CD4-positive, alpha-beta T cell treated with Interleukin-10 for 1 hour (primary cell): ENCODE measurements around the gene CYBC1.
"Not testable (repeated sequence)": the region's sequence is repeated elsewhere in the genome, so short reads cannot be mapped to it uniquely, and the experiment has no call there.

Experiments
- DNase-seq: peaks from one replicate; pipeline ENCODE4 v3.0.0-alpha.2; 2020

CYBC1 gene

DNA sequence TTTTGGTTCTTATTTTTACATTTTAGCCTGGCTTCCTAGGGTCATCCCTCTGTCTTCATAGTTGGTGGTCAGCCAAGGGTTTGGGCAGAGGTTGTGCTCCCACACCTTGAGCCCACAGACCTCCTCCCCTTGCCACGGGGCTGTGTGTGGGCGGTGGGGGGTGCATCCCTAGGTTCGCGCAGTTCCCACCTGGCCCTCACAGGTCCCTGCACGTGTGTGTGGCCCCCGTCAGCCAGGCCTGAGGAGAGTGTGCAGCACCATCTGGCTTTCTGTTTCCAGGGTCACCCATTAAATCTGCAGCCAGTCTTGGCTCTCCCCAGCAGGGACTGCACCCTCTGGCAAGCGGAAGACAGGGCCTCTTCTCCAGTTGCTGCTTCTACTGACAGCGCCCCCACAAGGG, 18.5 kb downstream of the CYBC1 start:
- DNase-seq, result no peak

DNA sequence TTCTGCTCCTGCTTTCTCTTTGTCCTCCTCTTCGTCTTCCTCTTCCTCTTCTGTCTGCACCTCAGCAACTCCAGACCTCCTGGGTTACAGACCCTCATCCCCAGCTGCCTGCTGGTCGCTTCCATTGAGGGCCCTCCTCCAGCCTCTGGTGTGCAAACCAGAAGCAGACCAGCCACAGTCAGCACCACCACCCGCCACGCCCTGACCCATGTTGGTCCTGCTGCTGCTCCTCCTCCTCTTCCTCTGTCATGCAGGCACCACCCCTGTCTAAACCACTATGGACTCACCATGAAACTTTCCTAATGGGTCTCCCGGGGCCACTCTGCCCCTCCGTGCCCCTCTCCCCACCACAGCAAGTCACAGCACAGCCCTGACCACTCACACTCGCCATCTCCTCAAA, 20.7 kb downstream of the CYBC1 start:
- no peak for DNase-seq

DNA sequence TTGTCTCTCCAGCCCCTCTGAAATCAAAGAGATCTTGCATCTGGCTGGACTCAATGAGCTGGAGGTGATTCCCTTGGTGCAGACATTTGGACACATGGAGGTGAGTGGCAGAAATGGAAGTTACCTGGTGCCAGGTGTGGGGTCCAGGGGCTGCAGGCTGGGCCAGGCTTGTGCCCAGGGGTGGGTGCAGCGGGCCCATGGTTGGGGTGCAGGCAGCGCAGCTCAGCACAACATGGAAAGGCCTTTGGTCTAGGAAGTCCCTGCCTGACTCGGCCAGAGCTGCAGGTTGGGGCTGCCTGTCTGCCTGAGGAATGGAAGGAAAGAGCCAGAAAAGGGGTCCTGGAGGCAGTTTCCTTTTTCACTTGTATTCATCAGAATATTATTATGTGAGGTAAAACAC, 22.0 kb downstream of the CYBC1 start:
- DNase-seq, result no peak

DNA sequence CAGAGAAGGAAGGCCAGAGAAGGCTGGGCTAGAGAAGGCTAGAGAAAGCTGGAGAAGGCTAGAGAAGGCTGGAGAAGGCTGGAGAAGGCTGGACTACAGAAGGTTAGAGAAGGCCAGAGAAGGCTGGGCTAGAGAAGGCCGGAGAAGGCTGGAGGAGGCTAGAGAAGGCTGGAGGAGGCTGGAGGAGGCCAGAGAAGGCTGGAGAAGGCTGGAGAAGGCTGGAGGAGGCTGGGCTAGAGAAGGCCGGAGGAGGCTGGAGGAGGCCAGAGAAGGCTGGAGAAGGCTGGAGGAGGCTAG, 25.7 kb downstream of the CYBC1 start:
- DNase-seq, result no peak

DNA sequence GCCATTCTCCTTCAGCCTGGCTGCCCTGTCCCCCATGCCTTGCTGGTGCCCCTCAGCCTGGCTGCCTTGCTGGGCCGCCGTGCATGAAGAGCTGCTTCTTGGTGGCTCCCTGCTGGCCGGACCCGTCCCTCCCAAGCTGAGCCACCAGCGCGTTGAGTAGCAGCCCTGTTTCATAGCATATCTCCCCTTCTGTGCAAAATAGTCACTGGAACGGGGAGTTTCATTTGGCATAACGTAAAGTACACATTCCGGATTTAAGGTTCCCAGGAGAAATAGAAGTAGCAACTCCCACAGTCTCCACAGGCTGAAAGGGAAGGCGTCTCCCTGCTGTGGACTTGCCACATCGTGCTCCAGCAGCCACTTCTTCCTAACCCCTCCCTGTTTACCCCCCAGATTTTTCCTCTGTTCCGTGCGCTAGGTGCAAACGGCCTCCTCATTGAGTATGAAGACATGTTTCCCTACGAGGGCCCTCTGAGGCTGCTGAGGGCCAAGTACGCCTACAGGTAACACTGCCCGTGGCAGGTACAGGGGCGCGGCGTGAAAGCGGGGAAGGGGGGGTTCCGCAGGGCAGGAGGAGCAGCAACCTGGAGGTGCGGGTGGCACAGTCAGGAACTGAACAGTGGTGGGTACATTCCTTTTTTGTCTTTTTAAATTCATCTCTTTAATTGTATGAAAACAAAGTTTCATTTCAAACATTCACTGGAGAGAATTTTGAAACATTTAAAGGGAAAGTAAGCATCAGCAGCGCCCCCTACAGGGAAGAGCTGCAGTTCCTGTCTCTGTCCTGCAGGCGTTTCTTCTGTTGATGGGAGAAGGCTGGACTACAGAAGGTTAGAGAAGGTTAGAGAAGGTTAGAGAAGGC, 26.3 kb downstream of the CYBC1 start:
- DNase-seq, result peak; percentile 64

DNA sequence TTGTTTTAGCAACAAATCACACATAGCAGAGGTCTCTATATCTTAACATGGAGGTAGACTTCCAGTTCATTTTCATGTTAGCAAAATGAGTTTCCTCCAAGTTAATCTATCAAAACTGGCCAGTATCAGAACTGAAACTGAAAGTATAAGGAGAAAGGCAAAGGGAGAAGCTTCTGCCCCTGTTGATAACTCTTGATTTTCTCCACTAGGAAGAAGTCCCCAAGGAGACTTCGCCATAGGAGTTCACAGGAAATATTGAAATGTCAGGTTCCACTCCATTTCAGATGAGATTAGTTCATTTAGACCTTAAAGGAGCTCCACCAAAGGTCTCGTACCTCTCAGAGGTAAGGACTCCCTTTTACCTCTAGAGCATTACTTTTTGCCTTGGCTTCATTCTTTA, 31.0 kb downstream of the CYBC1 start:
- peak; percentile 37 for DNase-seq

DNA sequence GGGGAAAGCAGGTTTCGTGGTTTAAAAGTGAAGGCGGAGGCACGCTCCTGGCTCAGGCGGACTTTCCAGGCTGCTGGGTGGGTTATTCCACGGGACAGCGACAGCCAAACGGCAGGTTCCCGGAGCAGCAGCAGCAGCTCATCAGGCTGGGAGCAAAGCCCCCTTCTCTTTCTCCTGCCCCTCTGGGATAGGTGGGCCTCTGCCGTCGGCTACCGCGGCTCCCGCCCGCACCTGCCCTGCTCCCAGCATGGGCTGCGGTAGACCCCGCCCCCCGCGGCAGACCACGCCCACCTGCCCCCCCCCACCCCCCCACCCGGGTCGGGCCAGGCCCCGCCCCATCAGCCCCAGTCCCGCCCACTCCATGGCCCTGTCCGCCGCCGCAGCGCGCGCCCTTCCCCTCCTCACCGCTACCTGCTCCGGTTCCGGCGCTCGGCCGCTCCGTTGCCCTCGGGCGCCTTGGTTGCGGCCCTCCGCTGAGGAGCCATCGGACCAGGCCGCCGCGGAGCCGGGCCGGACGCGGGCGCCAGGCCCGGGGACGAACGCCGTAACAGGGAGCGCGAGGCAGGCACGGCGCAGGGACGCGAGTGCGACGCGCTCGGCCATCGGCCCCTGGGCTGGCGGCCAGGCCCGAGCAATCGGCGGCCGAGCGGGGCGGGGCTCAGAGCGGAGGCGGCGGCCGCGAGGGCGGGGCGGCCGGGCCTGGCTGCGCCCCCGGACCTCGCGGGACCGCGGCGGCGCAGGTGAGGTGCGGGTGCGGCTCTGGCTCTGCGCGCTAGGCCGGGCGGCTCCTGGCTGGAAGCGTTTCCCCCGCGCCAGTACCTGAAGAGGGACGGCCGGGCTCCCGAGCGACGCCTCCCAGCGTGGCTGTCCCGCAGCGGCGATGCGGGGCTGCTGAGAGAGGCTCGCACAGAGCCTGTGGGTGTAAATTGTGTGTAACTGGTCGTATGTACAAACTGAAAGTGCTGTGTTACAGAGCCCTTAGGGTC, 32.3 kb downstream of the CYBC1 start, which contains the start of the genes HEXD and OGFOD3:
Gene HEXD, plus strand, starts transcription at position 347 of the 986 bp plus-strand sequence. CDS start 1,453 bp downstream, outside the sequence.
Gene OGFOD3, minus strand, starts transcription at position 586 of the 986 bp plus-strand sequence. Its CDS starts 101 bp downstream, at position 485.
- peak; percentile 87 for DNase-seq

DNA sequence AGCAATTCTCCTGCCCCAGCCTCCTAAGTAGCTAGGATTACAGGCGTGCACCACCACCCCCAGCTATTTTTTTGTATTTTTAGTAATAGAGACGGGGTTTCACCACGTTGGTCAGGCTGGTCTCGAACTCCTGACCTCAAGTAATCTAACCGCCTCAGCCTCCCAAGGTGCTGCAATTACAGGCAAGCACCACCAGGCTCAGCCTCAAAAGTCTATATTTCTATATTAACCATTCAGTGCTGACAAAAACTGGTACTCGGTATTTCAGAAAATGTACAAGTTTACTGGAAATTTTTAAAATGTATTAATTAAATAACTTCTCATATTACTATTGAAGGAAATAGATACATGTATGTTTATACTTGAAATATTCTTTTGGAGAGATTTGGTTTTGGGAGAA, 33.8 kb downstream of the CYBC1 start:
- DNase-seq, result peak; percentile 18

DNA sequence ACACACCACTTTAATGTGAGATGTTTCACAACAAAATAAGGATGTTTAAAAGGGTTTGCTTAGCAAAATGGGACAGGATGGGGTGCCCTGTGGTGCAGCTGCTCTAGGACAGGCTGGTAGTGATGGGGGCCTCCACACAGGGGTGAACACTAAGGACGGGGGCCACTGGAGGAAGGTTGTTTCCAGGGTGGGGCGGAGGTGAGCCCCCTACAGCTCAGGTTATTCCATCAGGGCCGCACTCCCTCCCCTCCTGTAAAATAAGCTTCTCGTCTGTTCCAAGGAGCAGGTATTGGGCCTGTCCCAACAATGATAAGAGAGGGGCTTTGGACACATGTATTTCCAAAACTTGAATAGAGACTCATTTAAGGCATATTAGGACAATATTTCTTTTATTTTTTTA, 34.3 kb downstream of the CYBC1 start:
- no peak for DNase-seq

DNA sequence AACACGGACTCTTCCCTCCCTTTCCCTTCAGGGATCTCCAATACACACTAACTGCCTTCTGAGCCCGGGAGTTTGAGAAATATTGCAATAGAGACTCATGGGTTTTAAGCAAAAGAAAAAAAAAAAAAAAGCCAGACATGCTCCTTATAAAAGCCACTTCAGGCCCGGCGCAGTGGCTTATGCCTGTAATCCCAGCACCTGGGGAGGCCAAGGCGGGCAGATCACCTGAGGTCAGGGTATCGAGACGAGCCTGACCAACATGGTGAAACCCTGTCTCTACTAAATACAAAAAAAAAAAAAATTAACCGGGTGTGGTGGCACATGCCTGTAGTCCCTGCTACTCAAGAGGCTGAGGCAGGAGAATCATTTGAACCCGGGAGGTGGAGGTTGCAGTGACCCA, 34.8 kb downstream of the CYBC1 start:
- no peak for DNase-seq

DNA sequence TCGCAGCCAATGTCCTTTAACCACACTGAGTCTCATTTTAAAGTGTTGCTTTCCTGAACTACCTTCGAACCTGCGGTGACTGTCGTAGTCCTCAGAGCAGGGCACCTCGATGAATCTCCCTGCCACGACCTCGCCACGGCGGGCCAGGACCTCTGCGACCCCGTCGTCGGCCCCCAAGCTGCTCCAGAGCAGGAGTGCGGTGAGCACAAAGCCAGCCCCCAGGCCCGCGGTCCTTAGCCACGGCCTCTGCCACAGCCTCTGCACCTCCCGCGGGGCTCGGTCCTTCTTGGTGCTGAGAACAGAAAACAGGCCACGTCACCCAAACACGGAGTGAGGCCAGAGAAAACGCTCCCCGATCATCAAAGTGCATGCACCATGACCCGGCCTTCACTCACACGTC, 35.2 kb downstream of the CYBC1 start:
- no peak for DNase-seq

DNA sequence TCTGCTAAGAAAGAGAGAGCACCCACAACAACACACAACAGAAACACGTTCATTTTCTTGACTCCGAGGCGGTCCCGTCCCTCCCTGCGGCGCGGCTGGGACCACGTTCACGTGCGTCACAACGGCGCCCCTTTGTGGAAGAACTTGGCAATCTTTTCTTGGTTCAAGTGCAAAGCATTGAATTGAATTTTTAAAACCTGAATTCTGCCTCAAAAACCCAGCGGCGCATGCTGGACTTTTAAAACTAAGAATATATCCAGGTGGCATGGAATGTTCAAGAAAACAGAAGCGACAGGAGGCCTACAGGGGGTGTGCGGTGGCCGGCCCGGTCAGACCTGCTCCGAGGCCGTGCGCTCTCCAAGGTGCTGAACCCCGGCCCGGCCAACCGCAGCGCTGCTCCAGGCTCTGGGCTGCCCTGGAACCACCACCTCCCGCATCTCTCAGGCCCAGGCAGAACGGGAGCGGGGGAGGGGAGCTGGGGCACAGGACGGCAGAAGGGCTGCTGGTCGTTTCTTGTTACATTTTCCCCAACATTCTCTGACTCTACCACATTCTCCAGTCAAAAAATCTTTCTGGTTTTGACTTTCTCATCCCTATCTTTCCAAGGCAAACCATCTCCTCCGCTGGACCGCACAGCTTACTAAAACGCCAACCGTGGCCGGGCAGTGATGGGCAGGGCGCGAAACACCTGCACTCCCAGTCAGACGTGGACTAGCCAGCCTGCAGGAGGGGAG, 35.8 kb downstream of the CYBC1 start:
- peak; percentile 78 for DNase-seq

DNA sequence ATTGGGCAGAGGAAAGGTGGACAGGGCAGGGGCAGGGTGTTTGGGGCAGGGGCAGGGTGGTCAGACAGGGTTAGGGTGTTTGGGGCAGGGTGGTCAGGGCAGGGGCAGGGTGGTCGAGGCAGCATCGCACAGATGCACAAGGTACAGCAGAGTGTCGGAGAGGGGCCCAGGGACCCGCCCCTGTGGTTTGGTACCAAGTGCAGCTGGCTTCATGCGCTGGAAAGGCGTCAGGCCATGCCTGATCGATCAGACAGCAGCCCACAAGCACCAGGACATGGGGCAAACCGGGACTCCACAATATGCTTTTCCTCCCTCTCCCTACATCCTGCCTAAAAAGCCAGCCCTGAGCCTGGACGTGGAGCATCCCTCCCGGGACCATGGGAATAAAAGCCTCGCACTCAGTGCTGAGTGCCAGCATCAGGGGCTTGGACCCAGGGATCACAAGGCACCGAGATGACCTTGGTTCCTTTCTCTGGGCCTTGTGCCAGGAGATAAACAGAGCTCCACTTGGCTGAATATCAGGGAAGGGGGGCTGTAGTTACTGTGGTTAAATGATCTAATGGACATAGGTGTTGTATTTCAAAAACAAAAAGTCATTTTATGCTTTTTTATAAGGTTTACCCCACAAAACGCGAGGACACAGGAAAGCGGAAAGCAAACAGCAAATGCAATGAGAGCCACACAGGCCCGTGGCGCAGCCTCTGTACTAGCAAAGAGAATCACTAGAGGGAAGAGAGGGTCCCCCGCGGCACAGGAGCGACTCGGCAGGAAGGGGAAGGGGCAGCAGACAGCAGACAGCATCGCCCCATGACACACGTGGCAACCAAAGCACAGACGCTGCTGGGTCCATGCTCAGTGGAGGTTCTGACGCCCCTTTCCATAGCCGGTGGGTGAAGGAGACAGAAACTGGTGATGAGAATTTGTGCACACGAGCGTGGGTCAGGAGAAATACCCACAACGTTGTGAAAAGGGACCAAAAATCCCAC, 37.7 kb downstream of the CYBC1 start:
- no peak for DNase-seq

DNA sequence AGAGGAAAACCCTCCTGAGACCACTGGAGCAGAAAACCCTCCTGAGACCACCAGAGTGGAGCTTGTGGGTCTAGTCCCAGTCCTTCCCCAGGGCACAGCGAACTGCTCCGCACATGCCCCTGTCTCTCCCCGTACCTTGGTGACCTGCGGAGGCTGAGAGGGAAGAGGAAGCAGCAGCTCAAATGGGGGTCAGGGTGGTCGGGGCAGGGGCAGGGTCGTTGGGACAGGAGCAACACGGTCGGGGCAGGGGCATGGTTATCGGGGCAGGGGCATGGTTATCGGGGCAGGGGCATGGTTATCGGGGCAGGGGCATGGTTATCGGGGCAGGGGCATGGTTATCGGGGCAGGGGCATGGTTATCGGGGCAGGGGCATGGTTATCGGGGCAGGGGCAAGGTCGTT, 38.5 kb downstream of the CYBC1 start:
- not testable (repeated sequence) for DNase-seq

DNA sequence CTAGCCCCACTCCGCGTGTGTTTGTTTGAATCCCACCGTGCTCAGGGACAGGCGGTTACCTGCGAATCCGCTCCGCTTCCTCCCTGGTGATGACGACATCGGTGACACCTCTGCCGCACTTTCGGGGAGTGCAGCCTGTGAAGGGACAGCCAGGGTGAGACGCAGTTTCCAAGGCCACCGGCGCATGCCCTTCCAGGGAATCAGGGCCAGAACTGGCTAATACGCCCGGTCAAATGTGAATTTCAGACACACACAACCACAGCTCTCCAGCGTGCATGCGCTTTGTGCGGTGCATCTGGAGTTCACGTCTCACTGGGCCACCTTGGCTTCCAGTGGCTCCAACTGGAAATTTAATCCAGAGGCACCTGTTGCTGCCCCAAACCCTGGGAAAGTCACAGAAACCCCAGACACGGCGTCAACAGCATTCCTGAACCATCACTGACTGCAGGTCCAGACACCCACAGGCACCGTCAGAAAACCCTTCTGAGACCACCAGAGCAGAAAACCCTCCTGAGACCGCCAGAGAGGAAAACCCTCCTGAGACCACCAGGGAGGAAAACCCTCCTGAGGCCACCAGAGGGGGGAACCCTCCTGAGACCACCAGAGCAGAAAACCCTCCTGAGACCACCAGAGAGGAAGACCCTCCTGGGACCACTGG, 39.0 kb downstream of the CYBC1 start:
- DNase-seq, result no peak

DNA sequence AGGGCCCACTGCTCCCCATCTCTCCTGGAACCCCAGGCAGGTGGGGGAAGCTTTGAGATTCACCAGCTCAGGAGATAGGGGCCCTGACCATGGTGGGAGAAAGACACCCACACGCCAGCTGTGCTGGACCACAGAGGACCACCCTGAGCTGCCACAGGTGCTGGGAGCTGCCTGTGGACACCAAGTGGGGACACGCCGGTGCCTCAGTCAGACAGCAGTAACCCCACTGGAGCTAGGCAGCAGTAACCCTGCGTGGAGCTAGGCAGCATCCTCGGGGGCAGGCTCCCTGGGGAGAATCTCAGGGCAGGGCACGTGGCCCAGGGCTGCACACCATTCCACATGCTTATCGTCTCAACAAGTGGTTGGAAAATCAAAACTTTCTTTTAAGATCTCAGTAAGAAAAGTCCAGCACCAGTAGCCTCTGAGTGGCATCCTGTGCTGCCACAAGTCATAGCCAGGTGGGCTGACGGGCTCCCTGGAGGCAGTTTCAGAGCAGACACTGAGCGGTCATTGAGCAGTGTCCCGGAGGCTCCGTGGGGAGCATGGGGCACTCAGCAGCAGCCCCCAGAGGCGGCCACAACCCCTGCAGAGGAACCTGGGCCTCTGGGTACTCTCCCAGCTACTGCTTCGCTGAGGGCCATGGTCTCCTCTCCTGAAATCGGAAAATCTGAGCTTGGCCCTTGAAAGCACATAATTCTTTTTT, 40.4 kb downstream of the CYBC1 start:
- no peak for DNase-seq

DNA sequence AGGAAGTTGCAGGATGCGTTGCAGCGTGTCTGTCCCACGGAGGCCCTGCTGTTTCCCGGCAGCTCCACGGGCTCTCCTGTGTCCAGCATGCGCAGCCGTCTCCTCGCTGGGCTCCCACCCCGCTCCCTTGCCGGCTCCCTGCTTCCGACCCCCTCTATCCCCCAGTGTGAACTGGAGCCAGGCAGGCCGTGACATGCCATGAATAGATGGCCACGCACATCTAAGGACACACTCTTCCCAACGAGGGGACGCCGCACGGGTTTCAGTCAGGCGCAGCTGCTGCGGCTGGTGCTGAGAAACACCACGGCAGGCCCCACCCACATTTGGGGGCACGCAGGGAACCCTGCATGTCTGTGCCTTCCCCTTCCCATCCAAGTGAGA, 41.6 kb downstream of the CYBC1 start:
- no peak for DNase-seq

DNA sequence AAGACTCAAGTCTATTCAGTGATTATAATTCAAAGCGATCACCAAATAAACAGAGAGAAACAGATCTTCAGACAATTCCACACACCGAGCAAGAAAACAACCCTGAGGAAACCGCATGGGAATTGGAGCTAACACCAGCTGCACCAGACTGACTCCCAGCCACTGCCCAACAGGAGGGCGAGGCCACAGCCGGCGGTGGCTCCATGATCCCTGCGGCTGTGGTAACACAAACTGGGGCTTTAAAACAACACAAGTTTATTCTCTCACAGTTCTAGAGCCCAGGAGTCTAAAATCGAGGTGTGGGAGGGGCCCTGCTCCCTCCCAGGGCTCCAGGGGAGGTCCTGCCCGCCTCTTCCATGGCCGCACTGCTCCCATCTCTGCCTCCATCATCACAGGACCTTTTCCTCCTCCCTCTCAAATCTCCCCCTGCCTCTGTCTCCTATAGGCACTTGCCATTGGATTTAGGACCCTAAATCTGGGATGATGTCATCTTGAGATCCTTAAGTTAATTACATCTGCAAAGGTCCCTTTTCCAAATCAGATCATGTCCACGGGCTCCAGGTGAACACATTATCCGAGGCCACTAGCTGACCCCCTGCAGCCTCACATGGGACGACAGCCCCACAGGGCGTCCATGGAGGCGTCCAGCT, 42.1 kb downstream of the CYBC1 start:
- no peak for DNase-seq

DNA sequence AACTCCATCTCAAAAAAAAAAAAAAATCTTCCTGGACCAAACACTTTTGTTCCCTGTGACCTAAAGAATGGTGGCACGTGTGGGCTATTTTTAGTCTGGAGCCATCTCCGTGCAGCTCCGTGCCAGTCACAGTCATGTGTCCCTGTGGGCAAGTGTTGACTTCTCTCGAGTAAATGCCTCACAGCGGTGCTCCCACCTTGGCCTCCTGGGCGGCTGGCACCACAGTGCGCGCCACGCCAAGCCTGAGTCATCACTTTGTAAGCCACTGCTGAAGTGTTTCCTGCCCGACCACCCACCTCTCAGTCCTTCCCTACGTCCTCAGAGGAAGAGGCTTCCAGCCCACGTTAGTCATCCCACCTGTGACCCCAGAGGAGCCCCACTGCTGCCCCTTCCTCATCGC, 43.3 kb downstream of the CYBC1 start:
- no peak for DNase-seq

DNA sequence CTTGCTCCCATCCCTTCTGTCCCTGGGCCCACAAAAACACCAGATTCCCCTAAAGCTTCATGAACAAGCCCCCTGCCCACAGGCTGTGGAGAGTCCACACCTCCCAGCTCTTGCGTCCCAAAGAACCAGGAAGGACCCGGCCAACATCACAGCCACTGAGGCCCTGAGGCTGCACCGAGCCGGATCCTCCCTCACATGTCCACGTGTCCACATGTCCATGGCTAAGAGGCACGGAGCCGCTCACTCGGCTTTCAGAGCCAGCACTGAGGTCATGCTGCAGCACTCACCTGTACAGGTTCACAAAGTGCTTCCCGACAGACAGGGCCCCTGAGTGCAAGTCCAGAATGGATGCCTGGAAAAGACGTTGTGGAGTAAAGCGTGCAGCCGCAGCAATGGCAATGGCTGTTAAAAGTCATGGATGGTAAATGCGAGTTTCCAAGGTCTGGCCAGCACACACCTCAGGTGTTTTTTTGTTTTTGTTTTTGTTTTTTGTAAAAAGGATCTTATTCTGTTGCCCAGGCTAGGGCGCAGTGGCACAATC, 44.4 kb downstream of the CYBC1 start:
- no peak for DNase-seq
